K562 (cell line): ENCODE data around the gene SYVN1. TPM values are rescaled to one million over a fixed set of nuclear protein-coding genes. Genes with fewer than 3 reads are reported as not detected.

Source experiments
- ADNP ChIP-seq: fragments of 200-800 bp; sonication (Bioruptor generic); IDR thresholded peaks from 2 replicates; pipeline ENCODE4 v1.6.1; 2016; ENCODE audit warnings: missing genetic modification characterization, missing compliant biosample characterization
- ATF1 ChIP-seq, 2 experiments: fragments of 450-650 bp in 1 of 2; IDR thresholded peaks; 2 replicates each; pipeline ENCODE4 v1.6.1; 2016; ENCODE audit warnings: missing compliant biosample characterization in 1 of 2, missing genetic modification characterization in 1 of 2
- CHD1 ChIP-seq: fragments of 200-600 bp; sonication (generic); IDR thresholded peaks from one replicate; pipeline ENCODE4 v1.6.1; 2012; ENCODE audit warnings: mild to moderate bottlenecking, moderate library complexity, low read length, inconsistent platforms
- CREM ChIP-seq: IDR thresholded peaks from 2 replicates; pipeline ENCODE4 v1.6.1; 2014; ENCODE audit warnings: antibody characterized with exemption, low read depth
- ELF1 ChIP-seq: fragments of 200-800 bp; sonication (Bioruptor generic); IDR thresholded peaks from 2 replicates; pipeline ENCODE4 v1.6.1; 2016; ENCODE audit warnings: missing genetic modification characterization, missing compliant biosample characterization
- JUN ChIP-seq, 2 experiments: sonication (generic) in 1 of 2; formaldehyde crosslinking in 1 of 2; IDR thresholded peaks; 2 replicates each; pipeline versions ENCODE4 v1.6.1 to v1.8.0; 2012 to 2022; ENCODE audit warnings: borderline replicate concordance in 2 of 2, mild to moderate bottlenecking in 2 of 2, improper control_type of control experiment in 1 of 2, low read depth in 1 of 2, low read length in 1 of 2, missing genetic modification reagents in 1 of 2
- KLF16 ChIP-seq: IDR thresholded peaks from 2 replicates; pipeline ENCODE4 v1.6.1; 2016; ENCODE audit warnings: antibody characterized with exemption
- MTA3 ChIP-seq: fragments of 450-650 bp; formaldehyde crosslinking; IDR thresholded peaks from 2 replicates; pipeline ENCODE4 v1.6.1; 2017; ENCODE audit warnings: mild to moderate bottlenecking, borderline replicate concordance
- OTX1 ChIP-seq: fragments of 450-650 bp; formaldehyde crosslinking; IDR thresholded peaks from 2 replicates; pipeline ENCODE4 v1.4.0; 2022; ENCODE audit warnings: mild to moderate bottlenecking
- TRIM24 ChIP-seq, 2 experiments: fragments of 450-650 bp; IDR thresholded peaks; 2 replicates each; pipeline ENCODE4 v1.6.1; 2016
- WHSC1 ChIP-seq: IDR thresholded peaks from one replicate; pipeline ENCODE4 v1.6.1; 2012; ENCODE audit warnings: low read length, control low read depth, inconsistent platforms
- ZBTB5 ChIP-seq: fragments of 450-650 bp; IDR thresholded peaks from 2 replicates; pipeline ENCODE4 v1.6.1; 2017; ENCODE audit warnings: antibody characterized with exemption
- ZNF121 ChIP-seq: sonication (generic); formaldehyde crosslinking; conservative IDR thresholded peaks from 2 replicates; pipeline ENCODE4 v1.8.0; 2022; ENCODE audit warnings: missing genetic modification reagents
- ZNF707 ChIP-seq: fragments of 250-450 bp; sonication (Bioruptor Pico); conservative IDR thresholded peaks from 2 replicates; pipeline ENCODE4 v1.8.0; 2022; ENCODE audit warnings: inconsistent platforms, mild to moderate bottlenecking, moderate library complexity
- polyA plus RNA-seq, 8 experiments: library from polyadenylated mRNA; depleted of rRNA in 4 of 8; stranded (reverse) in 5 of 8; unstranded in 3 of 8; fragments of >200 nt; fragmentation: Nextera tagmentation in 2 of 8; fragmentation: Illumina TruSeq in 1 of 8; extraction: Ambion mirVana in 2 of 8; extraction: Trizol in 1 of 8; gene quantifications; 2 replicates each; pipeline versions ENCODE4 v1.2.1 to v1.2.3, GENCODE V29; 2011 to 2014; ENCODE audit warnings: inconsistent platforms in 1 of 8, missing spikeins in 1 of 8
- total RNA-seq, 7 experiments: library from RNA; depleted of rRNA in 6 of 7; stranded (reverse); fragments of >200 nt in 6 of 7; fragmentation: Illumina TruSeq in 2 of 7; extraction: Trizol in 2 of 7; gene quantifications; 2 replicates each; pipeline versions ENCODE4 v1.2.1 to v1.2.3, GENCODE V29; 2011 to 2021; ENCODE audit warnings: low replicate concordance in 1 of 7
- TF ChIP-seq, protein P1 (sequence below): fragments of 450-650 bp; formaldehyde crosslinking; IDR thresholded peaks from 2 replicates; pipeline ENCODE4 v1.4.0; 2020; ENCODE audit warnings: mild to moderate bottlenecking, moderate library complexity
- TF ChIP-seq, protein P2 (sequence below): fragments of 250-450 bp; sonication (Bioruptor Pico); IDR thresholded peaks from 2 replicates; pipeline ENCODE4 v1.5.0; 2020; ENCODE audit warnings: mild to moderate bottlenecking, borderline replicate concordance
- TF ChIP-seq, protein P3 (sequence below): sonication (generic); formaldehyde crosslinking; IDR thresholded peaks from 2 replicates; pipeline ENCODE4 v1.8.0; 2023; ENCODE audit warnings: missing genetic modification reagents, mild to moderate bottlenecking, borderline replicate concordance

SYVN1 gene
- total and polyA plus RNA-seq, 9 of the 15 experiments (the other 6 are each of a cell fraction or from before 2014, with no cell fraction given): 0.41 to 47.4 (median 9.9) TPM

DNA sequence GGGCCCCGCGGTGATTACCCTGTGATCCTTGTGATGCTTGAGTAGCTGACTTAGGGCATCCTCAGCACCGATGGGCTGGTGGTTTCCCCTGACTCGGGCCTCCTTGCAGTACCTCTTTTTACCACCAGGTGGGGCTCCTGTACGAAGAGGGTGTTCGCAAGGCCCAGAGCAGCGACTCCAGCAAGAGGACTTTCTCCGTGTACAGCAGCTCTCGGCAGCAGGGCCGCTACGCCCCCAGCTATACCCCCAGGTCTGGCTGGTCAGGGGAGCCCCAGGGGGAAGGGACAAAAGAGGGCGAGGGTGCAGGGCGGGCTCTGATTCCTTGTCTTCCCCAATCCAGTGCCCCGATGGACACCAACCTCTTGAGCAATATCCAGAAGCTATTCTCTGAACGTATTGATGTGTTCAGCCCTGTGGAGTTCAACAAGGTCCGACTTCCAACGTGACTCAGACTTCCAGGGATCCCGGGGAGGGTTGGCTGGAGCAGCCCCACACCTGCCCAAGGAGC is 23.9 kb downstream of the SYVN1 start (continued):
- TF ChIP-seq, protein P1, sequence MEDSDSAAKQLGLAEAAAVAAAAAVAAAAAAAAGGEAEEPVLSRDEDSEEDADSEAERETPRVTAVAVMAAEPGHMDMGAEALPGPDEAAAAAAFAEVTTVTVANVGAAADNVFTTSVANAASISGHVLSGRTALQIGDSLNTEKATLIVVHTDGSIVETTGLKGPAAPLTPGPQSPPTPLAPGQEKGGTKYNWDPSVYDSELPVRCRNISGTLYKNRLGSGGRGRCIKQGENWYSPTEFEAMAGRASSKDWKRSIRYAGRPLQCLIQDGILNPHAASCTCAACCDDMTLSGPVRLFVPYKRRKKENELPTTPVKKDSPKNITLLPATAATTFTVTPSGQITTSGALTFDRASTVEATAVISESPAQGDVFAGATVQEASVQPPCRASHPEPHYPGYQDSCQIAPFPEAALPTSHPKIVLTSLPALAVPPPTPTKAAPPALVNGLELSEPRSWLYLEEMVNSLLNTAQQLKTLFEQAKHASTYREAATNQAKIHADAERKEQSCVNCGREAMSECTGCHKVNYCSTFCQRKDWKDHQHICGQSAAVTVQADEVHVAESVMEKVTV (CRISPR knock-in tag): peak; percentile 53; the same call in 1 of the 2 replicates
- TF ChIP-seq ADNP (no peak), ZNF707 (CRISPR knock-in tag) (no peak), MTA3 (0 out of 2 replicates have a peak, but pooled peaks have one; percentile 12), CREM (0 out of 2 replicates have a peak, but pooled peaks have one; percentile 20), CHD1 (no peak), JUN (IDR thresholded peaks at IDR 0.05; ENCODE audit: borderline replicate concordance, low read depth, low read length) (peak; percentile 49; the same call in 1 of the 2 replicates), JUN (CRISPR knock-in tag; IDR thresholded peaks at IDR 0.05; ENCODE audit: borderline replicate concordance) (no peak), WHSC1 (no peak), ELF1 (tag) (no peak), ZNF121 (CRISPR knock-in tag) (no peak), TRIM24 (IDR thresholded peaks at IDR 0.05) (no peak), OTX1 (CRISPR knock-in tag) (no peak), ZBTB5 (no peak), ATF1 (CRISPR knock-in tag; IDR thresholded peaks at IDR 0.05) (no peak), ATF1 (tag; IDR thresholded peaks at IDR 0.05) (0 out of 2 replicates have a peak, but pooled peaks have one; percentile 7), KLF16 (peak; percentile 67)
- TF ChIP-seq, protein P2, sequence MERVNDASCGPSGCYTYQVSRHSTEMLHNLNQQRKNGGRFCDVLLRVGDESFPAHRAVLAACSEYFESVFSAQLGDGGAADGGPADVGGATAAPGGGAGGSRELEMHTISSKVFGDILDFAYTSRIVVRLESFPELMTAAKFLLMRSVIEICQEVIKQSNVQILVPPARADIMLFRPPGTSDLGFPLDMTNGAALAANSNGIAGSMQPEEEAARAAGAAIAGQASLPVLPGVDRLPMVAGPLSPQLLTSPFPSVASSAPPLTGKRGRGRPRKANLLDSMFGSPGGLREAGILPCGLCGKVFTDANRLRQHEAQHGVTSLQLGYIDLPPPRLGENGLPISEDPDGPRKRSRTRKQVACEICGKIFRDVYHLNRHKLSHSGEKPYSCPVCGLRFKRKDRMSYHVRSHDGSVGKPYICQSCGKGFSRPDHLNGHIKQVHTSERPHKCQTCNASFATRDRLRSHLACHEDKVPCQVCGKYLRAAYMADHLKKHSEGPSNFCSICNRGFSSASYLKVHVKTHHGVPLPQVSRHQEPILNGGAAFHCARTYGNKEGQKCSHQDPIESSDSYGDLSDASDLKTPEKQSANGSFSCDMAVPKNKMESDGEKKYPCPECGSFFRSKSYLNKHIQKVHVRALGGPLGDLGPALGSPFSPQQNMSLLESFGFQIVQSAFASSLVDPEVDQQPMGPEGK: no peak
- TF ChIP-seq, protein P3, sequence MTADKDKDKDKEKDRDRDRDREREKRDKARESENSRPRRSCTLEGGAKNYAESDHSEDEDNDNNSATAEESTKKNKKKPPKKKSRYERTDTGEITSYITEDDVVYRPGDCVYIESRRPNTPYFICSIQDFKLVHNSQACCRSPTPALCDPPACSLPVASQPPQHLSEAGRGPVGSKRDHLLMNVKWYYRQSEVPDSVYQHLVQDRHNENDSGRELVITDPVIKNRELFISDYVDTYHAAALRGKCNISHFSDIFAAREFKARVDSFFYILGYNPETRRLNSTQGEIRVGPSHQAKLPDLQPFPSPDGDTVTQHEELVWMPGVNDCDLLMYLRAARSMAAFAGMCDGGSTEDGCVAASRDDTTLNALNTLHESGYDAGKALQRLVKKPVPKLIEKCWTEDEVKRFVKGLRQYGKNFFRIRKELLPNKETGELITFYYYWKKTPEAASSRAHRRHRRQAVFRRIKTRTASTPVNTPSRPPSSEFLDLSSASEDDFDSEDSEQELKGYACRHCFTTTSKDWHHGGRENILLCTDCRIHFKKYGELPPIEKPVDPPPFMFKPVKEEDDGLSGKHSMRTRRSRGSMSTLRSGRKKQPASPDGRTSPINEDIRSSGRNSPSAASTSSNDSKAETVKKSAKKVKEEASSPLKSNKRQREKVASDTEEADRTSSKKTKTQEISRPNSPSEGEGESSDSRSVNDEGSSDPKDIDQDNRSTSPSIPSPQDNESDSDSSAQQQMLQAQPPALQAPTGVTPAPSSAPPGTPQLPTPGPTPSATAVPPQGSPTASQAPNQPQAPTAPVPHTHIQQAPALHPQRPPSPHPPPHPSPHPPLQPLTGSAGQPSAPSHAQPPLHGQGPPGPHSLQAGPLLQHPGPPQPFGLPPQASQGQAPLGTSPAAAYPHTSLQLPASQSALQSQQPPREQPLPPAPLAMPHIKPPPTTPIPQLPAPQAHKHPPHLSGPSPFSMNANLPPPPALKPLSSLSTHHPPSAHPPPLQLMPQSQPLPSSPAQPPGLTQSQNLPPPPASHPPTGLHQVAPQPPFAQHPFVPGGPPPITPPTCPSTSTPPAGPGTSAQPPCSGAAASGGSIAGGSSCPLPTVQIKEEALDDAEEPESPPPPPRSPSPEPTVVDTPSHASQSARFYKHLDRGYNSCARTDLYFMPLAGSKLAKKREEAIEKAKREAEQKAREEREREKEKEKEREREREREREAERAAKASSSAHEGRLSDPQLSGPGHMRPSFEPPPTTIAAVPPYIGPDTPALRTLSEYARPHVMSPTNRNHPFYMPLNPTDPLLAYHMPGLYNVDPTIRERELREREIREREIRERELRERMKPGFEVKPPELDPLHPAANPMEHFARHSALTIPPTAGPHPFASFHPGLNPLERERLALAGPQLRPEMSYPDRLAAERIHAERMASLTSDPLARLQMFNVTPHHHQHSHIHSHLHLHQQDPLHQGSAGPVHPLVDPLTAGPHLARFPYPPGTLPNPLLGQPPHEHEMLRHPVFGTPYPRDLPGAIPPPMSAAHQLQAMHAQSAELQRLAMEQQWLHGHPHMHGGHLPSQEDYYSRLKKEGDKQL (CRISPR knock-in tag): no peak
